PC-9 (cell line): ENCODE measurements around the gene YWHAH. TPM values are rescaled to one million over a fixed set of nuclear protein-coding genes. Genes with fewer than 3 reads are reported as not detected.

Experiments
- BruUV-seq: library from RNA; stranded (reverse); fragments of 400-500 nt; replicated peaks from 2 replicates; lab custom pipeline; 2021; lab: Mats Ljungman, UMichigan
- CTCF ChIA-PET: fragments of 300-600 bp; sonication (Branson Sonifier 250); formaldehyde crosslinking; loops from one replicate; lab custom pipeline; 2022; ENCODE audit warnings: antibody characterized with exemption; lab: Charles Lee
- POLR2A ChIA-PET: fragments of 300-600 bp; sonication (Branson Sonifier 250); formaldehyde crosslinking; loops from one replicate; lab custom pipeline; 2022; ENCODE audit warnings: antibody characterized with exemption; ENCODE audit not compliant: unreplicated experiment; lab: Charles Lee
- DNase-seq, 2 experiments: peaks; one replicate each; pipeline versions ENCODE4 v3.0.0 to v3.0.0-alpha.2; 2015 to 2022; ENCODE audit warnings: mixed read lengths in 1 of 2
- H2AFZ ChIP-seq: fragments of 200-600 bp; sonication (generic); 2 replicates; pipeline ENCODE4 v1.8.1; 2017; ENCODE audit warnings: antibody characterized with exemption
- H3F3A ChIP-seq: fragments of 200-600 bp; sonication (generic); 2 replicates; pipeline ENCODE4 v1.8.1; 2017; ENCODE audit warnings: antibody characterized with exemption, mild to moderate bottlenecking, low read depth; ENCODE audit not compliant: insufficient read depth
- H3K27ac ChIP-seq: fragments of 200-600 bp; sonication (generic); 2 replicates; pipeline ENCODE4 v1.6.1; 2016; ENCODE audit warnings: mixed run types
- H3K27me3 ChIP-seq: fragments of 200-600 bp; sonication (generic); 2 replicates; pipeline ENCODE4 v1.6.1; 2016; ENCODE audit warnings: low read depth, mixed run types; ENCODE audit not compliant: insufficient read depth
- H3K36me3 ChIP-seq: fragments of 200-600 bp; sonication (generic); 2 replicates; pipeline ENCODE4 v1.6.1; 2016; ENCODE audit warnings: low read depth, mixed run types
- H3K4me1 ChIP-seq: fragments of 200-600 bp; sonication (generic); replicated peaks from 2 replicates; pipeline ENCODE4 v1.6.1; 2016; ENCODE audit warnings: mixed run types; ENCODE audit not compliant: insufficient read depth
- H3K4me2 ChIP-seq: fragments of 200-600 bp; sonication (generic); 2 replicates; pipeline ENCODE4 v1.6.1; 2017; ENCODE audit warnings: mixed run types
- H3K4me3 ChIP-seq: fragments of 200-600 bp; sonication (generic); 2 replicates; pipeline ENCODE4 v1.6.1; 2016; ENCODE audit warnings: mixed run types
- H3K79me2 ChIP-seq: fragments of 200-600 bp; sonication (generic); 2 replicates; pipeline ENCODE4 v1.6.1; 2017; ENCODE audit warnings: low read depth, mixed run types
- H3K9me2 ChIP-seq: fragments of 200-600 bp; sonication (generic); 2 replicates; pipeline ENCODE4 v1.8.1; 2017; ENCODE audit warnings: mild to moderate bottlenecking; ENCODE audit not compliant: insufficient read depth
- H3K9me3 ChIP-seq: fragments of 200-600 bp; sonication (generic); 2 replicates; pipeline ENCODE4 v1.8.1; 2016; ENCODE audit warnings: low read depth; ENCODE audit not compliant: insufficient read depth
- H4K20me1 ChIP-seq: fragments of 200-600 bp; sonication (generic); 2 replicates; pipeline ENCODE4 v1.8.1; 2017; ENCODE audit not compliant: insufficient read depth
- EZH2 ChIP-seq: fragments of 200-600 bp; sonication (generic); IDR thresholded peaks from 2 replicates; pipeline ENCODE4 v1.8.0; 2017; ENCODE audit warnings: antibody characterized with exemption, low read depth
- intact Hi-C: fragments of 100-400 bp; cut with micrococcal nuclease; formaldehyde crosslinking; loops from one replicate; pipeline ENCODE4 v1.10.0; 2022; ENCODE audit not compliant: unreplicated experiment
- total RNA-seq: library from RNA; stranded (reverse); gene quantifications from 2 replicates; pipeline ENCODE4 v1.2.3, GENCODE V29; 2021
- TF ChIP-seq, protein P1 (sequence below): fragments of 200-600 bp; sonication (generic); conservative IDR thresholded peaks from 2 replicates; pipeline ENCODE4 v1.6.1; 2017; ENCODE audit warnings: mixed run types, antibody characterized with exemption, mild to moderate bottlenecking, moderate library complexity

YWHAH gene
- total RNA-seq, 1 experiment from 2014 or later = 132 TPM

DNA sequence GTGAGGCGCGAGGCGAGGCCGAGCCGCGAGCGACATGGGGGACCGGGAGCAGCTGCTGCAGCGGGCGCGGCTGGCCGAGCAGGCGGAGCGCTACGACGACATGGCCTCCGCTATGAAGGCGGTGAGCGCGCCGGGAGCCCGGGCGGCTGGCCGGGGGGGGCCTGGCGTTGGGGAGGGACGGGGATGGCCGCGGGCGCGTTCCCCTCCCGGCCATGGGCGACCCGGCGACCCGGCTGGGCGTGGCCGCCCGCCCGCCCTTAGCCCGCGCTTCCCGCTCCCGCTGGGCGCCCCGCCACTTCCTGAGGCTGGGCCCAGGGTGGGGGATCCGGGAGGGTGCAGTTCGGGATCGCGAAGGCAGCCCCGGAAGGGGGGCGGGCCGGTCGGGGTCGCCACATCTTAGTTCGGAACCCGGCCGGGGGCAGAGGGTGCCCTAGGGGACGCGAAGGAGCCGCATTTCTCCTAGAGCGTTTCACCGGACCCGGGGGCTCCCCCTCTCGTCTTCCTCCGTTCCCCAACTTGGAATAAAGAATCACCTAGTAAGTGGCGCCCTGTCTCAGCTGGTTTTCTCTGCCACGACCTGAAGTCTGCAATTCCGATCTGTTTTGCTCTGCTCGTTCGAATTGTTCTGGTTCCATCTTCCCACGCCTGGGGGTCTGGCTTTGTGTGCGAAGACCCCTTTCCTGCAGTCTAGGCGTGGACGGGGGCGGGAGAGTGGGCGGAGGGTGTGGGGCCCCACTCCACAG, 536 bp downstream of the YWHAH start:
- H3K27me3 ChIP-seq = no peaks in the 10 kb centered on the region
- no peak for DNase-seq
- H3K79me2 ChIP-seq = peaks cover 49% of the 10 kb centered on the region
- H3K9me2 ChIP-seq = no peaks in the 10 kb centered on the region
- peaks cover 4% of the 10 kb centered on the region; the same call in 1 of the 2 replicates for H4K20me1 ChIP-seq
- H3K36me3 ChIP-seq = peaks cover 8% of the 10 kb centered on the region; the same call in 1 of the 2 replicates
- BruUV-seq = no TSS peak
- peak overlapping the region; percentile 85 for H2AFZ ChIP-seq
- no peak for TF ChIP-seq EZH2
- TF ChIP-seq, protein P1, sequence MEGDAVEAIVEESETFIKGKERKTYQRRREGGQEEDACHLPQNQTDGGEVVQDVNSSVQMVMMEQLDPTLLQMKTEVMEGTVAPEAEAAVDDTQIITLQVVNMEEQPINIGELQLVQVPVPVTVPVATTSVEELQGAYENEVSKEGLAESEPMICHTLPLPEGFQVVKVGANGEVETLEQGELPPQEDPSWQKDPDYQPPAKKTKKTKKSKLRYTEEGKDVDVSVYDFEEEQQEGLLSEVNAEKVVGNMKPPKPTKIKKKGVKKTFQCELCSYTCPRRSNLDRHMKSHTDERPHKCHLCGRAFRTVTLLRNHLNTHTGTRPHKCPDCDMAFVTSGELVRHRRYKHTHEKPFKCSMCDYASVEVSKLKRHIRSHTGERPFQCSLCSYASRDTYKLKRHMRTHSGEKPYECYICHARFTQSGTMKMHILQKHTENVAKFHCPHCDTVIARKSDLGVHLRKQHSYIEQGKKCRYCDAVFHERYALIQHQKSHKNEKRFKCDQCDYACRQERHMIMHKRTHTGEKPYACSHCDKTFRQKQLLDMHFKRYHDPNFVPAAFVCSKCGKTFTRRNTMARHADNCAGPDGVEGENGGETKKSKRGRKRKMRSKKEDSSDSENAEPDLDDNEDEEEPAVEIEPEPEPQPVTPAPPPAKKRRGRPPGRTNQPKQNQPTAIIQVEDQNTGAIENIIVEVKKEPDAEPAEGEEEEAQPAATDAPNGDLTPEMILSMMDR = no peak
- ChIA-PET CTCF (no interaction called here), POLR2A (interaction anchor here (0.5 to 0.6 kb wide), 3 partner anchors 112 to 695 kb away, joined by 3 to 6 read pairs (median 4); no protein-coding TSS in a partner anchor)
- peak overlapping the region; percentile 22 for H3K27ac ChIP-seq
- peak overlapping the region; percentile 90 for H3K4me2 ChIP-seq
- intact Hi-C loops = loop anchor here (5.0 to 10.0 kb wide), 3 partner anchors 193 to 380 kb away; partner anchors contain the start of genes DEPDC5 and PRR14L
- H3F3A ChIP-seq = peaks cover 15% of the 10 kb centered on the region; the same call in 1 of the 2 replicates
- peak overlapping the region; percentile 99 for H3K4me3 ChIP-seq
- H3K9me3 ChIP-seq = no peaks in the 10 kb centered on the region
- H3K4me1 ChIP-seq = peaks cover 20% of the 10 kb centered on the region

DNA sequence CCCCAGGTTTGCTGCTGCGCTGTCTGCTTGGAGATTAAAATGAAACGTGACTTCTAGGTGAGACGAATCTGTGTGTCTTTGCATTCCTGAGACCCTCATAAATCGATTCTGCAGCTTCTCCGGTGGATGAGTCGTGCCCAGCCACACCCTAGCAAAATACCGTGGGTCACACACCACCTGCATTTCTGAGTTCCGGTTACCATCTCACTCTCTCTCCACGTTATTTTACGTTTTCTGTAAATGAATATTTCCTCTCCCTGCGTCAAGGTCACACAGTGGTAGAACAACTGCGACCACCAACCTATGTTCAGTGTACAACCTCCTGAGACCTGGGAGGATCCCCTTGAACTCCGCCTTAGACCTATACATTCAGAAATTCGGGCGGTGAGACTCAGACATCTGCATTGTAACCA, 1.1 kb downstream of the YWHAH start:
- Histone ChIP-seq H3F3A (peaks cover 21% of the 10 kb centered on the region; the same call in 1 of the 2 replicates), H4K20me1 (peaks cover 4% of the 10 kb centered on the region; the same call in 1 of the 2 replicates), H3K4me3 (peak overlapping the region; percentile 99), H3K4me1 (peaks cover 20% of the 10 kb centered on the region), H3K27ac (peak overlapping the region; percentile 22), H3K27me3 (no peaks in the 10 kb centered on the region), H3K4me2 (peak overlapping the region; percentile 90), H3K79me2 (peaks cover 55% of the 10 kb centered on the region), H3K9me3 (no peaks in the 10 kb centered on the region), H3K36me3 (peaks cover 8% of the 10 kb centered on the region; the same call in 1 of the 2 replicates), H2AFZ (peak overlapping the region; percentile 85), H3K9me2 (no peaks in the 10 kb centered on the region)
- no peak for DNase-seq
- TF ChIP-seq, protein P1 = no peak
- TF ChIP-seq EZH2 = no peak
- intact Hi-C loops = loop anchor here (5.0 to 10.0 kb wide), 3 partner anchors 193 to 381 kb away; partner anchors contain the start of genes DEPDC5 and PRR14L
- ChIA-PET POLR2A (interaction anchor here (0.5 to 0.6 kb wide), 3 partner anchors 113 to 696 kb away, joined by 3 to 6 read pairs (median 4); no protein-coding TSS in a partner anchor), CTCF (no interaction called here)
- no TSS peak for BruUV-seq

DNA sequence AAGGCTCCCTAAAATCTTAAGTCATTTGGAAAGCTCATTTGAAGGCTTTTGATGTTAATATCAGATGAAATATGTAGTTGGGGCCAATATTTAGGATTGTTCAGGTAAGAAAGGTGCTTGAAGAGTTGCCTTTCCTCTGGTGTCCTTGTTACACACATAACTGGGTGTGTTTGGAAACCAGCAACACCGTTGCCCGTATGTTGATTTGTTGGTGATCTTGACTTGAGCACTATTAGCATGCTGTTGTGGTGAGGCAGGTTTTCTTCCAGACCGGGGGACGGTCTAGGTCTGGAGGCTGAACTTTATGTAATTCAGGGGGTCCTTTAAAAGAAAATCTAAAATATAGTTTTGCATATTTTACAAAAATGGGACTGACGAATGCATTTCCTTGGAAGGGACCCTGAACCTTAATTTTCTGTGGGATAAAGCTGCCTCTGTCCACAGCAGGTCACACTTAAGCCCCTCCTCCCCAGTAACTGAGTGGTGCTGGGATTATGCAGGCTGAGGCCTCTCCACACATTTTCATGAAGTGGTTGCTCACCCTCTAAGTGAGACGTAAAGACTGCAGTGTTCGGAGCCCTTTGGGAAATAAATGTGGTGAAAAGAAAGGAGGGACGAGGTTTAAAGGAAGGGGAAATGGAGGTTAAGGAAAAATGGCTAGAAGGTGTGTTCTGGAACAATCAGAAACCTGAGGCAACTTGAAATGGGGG, 1.8 kb downstream of the YWHAH start:
- ChIA-PET POLR2A (interaction anchor here (0.6 kb wide), 1 partner anchor 113 kb away, joined by 3 read pairs; no protein-coding TSS in a partner anchor), CTCF (no interaction called here)
- H3K4me1 ChIP-seq = peaks cover 20% of the 10 kb centered on the region
- H3K9me3 ChIP-seq = no peaks in the 10 kb centered on the region
- H3K9me2 ChIP-seq = no peaks in the 10 kb centered on the region
- H3F3A ChIP-seq = peaks cover 24% of the 10 kb centered on the region; the same call in 1 of the 2 replicates
- intact Hi-C loops = loop anchor here (5.0 to 10.0 kb wide), 3 partner anchors 194 to 381 kb away; partner anchors contain the start of genes DEPDC5 and PRR14L
- no peaks in the 10 kb centered on the region for H3K27me3 ChIP-seq
- TF ChIP-seq, protein P1 = no peak
- no peak for TF ChIP-seq EZH2
- H3K27ac ChIP-seq = peak overlapping the region; percentile 22; the same call in 1 of the 2 replicates
- peaks cover 62% of the 10 kb centered on the region for H3K79me2 ChIP-seq
- H2AFZ ChIP-seq = peak overlapping the region; percentile 85; the same call in 1 of the 2 replicates
- DNase-seq = no peak
- BruUV-seq = TSS peak; percentile 45
- peaks cover 8% of the 10 kb centered on the region; the same call in 1 of the 2 replicates for H3K36me3 ChIP-seq
- H3K4me3 ChIP-seq = peak overlapping the region; percentile 99
- H3K4me2 ChIP-seq = peak overlapping the region; percentile 90
- peaks cover 4% of the 10 kb centered on the region; the same call in 1 of the 2 replicates for H4K20me1 ChIP-seq
